K562 (cell line): Measurements from ENCODE around the gene POLE2. TPM values are rescaled to one million over a fixed set of nuclear protein-coding genes. Genes with fewer than 3 reads are reported as not detected.
A peak's percentile ranks its signal among the peaks of the same experiment; 100 is the strongest.

Experiments used
- BRD4 ChIP-seq: fragments of 200-600 bp; sonication (generic); IDR thresholded peaks from 2 replicates; pipeline ENCODE4 v1.6.1; 2017; ENCODE audit warnings: inconsistent platforms
- CBX1 ChIP-seq: sonication (generic); IDR thresholded peaks from 2 replicates; pipeline ENCODE4 v1.6.1; 2016; ENCODE audit warnings: antibody characterized with exemption, low read depth, mild to moderate bottlenecking
- CBX5 ChIP-seq: IDR thresholded peaks from 2 replicates; pipeline ENCODE4 v1.6.1; 2014; ENCODE audit warnings: low read depth, borderline replicate concordance
- DACH1 ChIP-seq: fragments of 450-650 bp; IDR thresholded peaks from 2 replicates; pipeline ENCODE4 v1.6.1; 2018; ENCODE audit not compliant: partially characterized antibody
- FOXJ3 ChIP-seq: sonication (generic); formaldehyde crosslinking; IDR thresholded peaks from 2 replicates; pipeline ENCODE4 v1.4.0; 2020; ENCODE audit warnings: mild to moderate bottlenecking, missing genetic modification reagents
- GATAD2B ChIP-seq: fragments of 450-650 bp; IDR thresholded peaks from 2 replicates; pipeline ENCODE4 v1.6.1; 2017; ENCODE audit warnings: mild to moderate bottlenecking, borderline replicate concordance
- HEY1 ChIP-seq: fragments of 250-450 bp; sonication (Bioruptor Pico); IDR thresholded peaks from 2 replicates; pipeline ENCODE4 v1.5.0; 2020; ENCODE audit warnings: mild to moderate bottlenecking, moderate library complexity, borderline replicate concordance
- NFRKB ChIP-seq: fragments of 450-650 bp; IDR thresholded peaks from 2 replicates; pipeline ENCODE4 v1.6.1; 2016; ENCODE audit warnings: low read depth
- PCBP2 ChIP-seq: fragments of 200-400 bp; formaldehyde crosslinking; IDR thresholded peaks from 2 replicates; pipeline ENCODE4 v1.6.1; 2018; ENCODE audit warnings: low read length, low read depth, mild to moderate bottlenecking, moderate library complexity; ENCODE audit not compliant: poor library complexity, severe bottlenecking
- POLR3G ChIP-seq: IDR thresholded peaks from 2 replicates; pipeline ENCODE4 v1.6.1; 2011; ENCODE audit not compliant: insufficient read length, insufficient replicate concordance; ENCODE audit errors: extremely low read depth
- PRPF4 ChIP-seq: fragments of 200-400 bp; formaldehyde crosslinking; IDR thresholded peaks from one replicate; pipeline ENCODE4 v1.6.1; 2017; ENCODE audit warnings: low read length, low read depth, mild to moderate bottlenecking; ENCODE audit not compliant: insufficient read depth, poor library complexity, severe bottlenecking
- RBM34 ChIP-seq: fragments of 200-400 bp; formaldehyde crosslinking; IDR thresholded peaks from 2 replicates; pipeline ENCODE4 v1.6.1; 2018; ENCODE audit warnings: low read length, borderline replicate concordance; ENCODE audit not compliant: insufficient read depth
- SAP30 ChIP-seq: fragments of 200-600 bp; sonication (generic); IDR thresholded peaks from 2 replicates; pipeline ENCODE4 v1.6.1; 2012; ENCODE audit warnings: borderline replicate concordance, low read depth, mild to moderate bottlenecking, moderate library complexity, low read length, control low read depth, inconsistent platforms; ENCODE audit not compliant: insufficient read depth, poor library complexity, severe bottlenecking
- SRSF3 ChIP-seq: fragments of 200-400 bp; formaldehyde crosslinking; IDR thresholded peaks from 2 replicates; pipeline ENCODE4 v1.6.1; 2016; ENCODE audit warnings: mild to moderate bottlenecking, low read length, moderate library complexity; ENCODE audit not compliant: insufficient read depth
- SRSF7 ChIP-seq: fragments of 200-400 bp; formaldehyde crosslinking; optimal IDR thresholded peaks from 2 replicates; pipeline ENCODE3; 2017; ENCODE audit warnings: mild to moderate bottlenecking, low read depth, low read length
- ZKSCAN8 ChIP-seq: fragments of 200-800 bp; sonication (Bioruptor generic); IDR thresholded peaks from 2 replicates; pipeline ENCODE4 v1.6.1; 2016; ENCODE audit warnings: missing genetic modification characterization, missing compliant biosample characterization
- ZNF41 ChIP-seq: fragments of 250-450 bp; sonication (Bioruptor Pico); conservative IDR thresholded peaks from 2 replicates; pipeline ENCODE4 v1.4.0; 2020; ENCODE audit warnings: mild to moderate bottlenecking
- ZNF644 ChIP-seq: fragments of 200-800 bp; sonication (Bioruptor generic); IDR thresholded peaks from 2 replicates; pipeline ENCODE4 v1.6.1; 2016; ENCODE audit warnings: low read depth, missing genetic modification characterization, missing compliant biosample characterization
- ZNF717 ChIP-seq: fragments of 250-450 bp; sonication (Bioruptor Pico); IDR thresholded peaks from 2 replicates; pipeline ENCODE4 v1.5.0; 2021
- ZNF780A ChIP-seq: fragments of 250-450 bp; sonication (Bioruptor Pico); IDR thresholded peaks from 2 replicates; pipeline ENCODE4 v1.5.0; 2021; ENCODE audit warnings: mild to moderate bottlenecking
- polyA plus RNA-seq, 8 experiments: library from polyadenylated mRNA; depleted of rRNA in 4 of 8; stranded (reverse) in 5 of 8; unstranded in 3 of 8; fragments of >200 nt; fragmentation: Nextera tagmentation in 2 of 8; fragmentation: Illumina TruSeq in 1 of 8; extraction: Ambion mirVana in 2 of 8; extraction: Trizol in 1 of 8; gene quantifications; 2 replicates each; pipeline versions ENCODE4 v1.2.1 to v1.2.3, GENCODE V29; 2011 to 2014; ENCODE audit warnings: inconsistent platforms in 1 of 8, missing spikeins in 1 of 8
- total RNA-seq, 7 experiments: library from RNA; depleted of rRNA in 6 of 7; stranded (reverse); fragments of >200 nt in 6 of 7; fragmentation: Illumina TruSeq in 2 of 7; extraction: Trizol in 2 of 7; gene quantifications; 2 replicates each; pipeline versions ENCODE4 v1.2.1 to v1.2.3, GENCODE V29; 2011 to 2021; ENCODE audit warnings: low replicate concordance in 1 of 7
- TF ChIP-seq, protein P1 (sequence below): sonication (generic); formaldehyde crosslinking; IDR thresholded peaks from 2 replicates; pipeline ENCODE4 v1.8.0; 2022; ENCODE audit warnings: missing genetic modification reagents, mild to moderate bottlenecking, borderline replicate concordance
- TF ChIP-seq, protein P2 (sequence below): fragments of 250-450 bp; sonication (Bioruptor Pico); IDR thresholded peaks from 2 replicates; pipeline ENCODE4 v1.4.0; 2020; ENCODE audit warnings: mild to moderate bottlenecking
- TF ChIP-seq, protein P3 (sequence below): IDR thresholded peaks from 3 replicates; pipeline ENCODE4 v1.6.1; 2011; ENCODE audit warnings: borderline replicate concordance, mild to moderate bottlenecking, moderate library complexity; ENCODE audit not compliant: insufficient read length; ENCODE audit errors: extremely low read depth

POLE2 gene
- total and polyA plus RNA-seq, 9 of the 15 experiments (the other 6 are each of a cell fraction or from before 2014, with no cell fraction given): 30.7 to 78.4 (median 55.4) TPM

DNA sequence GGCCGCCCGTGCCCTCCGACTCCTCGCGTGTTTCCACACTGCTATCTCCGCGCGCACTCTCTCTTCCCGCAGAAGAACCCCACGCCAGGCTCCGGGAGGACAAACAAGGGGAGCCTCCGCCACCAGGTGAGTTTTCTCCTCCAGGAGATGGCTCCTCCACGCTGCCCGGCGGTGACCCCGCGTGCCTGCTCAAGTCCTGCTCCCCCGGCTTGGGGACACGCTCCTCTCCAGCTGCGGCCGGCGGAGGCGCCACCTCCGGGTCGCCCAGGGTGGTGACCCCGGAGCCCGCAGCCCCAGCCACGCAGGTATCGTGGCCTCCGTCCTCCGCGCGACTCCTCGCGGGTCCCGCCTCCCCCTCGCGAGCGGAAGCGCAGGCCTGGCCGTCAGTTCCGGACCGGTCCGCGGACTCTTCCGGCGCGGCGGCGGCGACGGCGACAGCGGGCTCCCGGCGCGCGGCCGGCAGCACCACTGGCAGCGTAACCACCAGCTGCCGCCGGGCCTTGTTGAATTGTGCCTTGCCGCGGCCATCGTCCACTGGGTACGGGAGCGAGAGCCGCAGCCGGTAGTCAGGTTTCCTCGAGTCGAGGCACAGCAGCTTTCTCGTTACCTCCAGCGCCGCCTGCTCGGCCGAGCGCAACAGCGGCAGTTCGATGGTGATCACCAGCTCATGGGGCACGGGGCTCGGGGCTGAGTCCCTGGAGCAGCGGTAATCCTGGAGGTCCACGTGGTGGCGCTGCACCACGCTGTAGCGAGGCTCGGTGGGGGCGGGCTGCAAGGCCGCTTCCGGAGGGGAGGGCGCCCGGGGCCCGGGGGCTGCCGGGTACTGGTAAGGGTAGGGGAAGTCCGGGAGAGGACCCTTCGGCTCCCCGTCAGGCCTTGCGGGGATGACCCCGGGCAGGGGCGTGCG is 54.1 kb downstream of the POLE2 start (continued):
- TF ChIP-seq FOXJ3 (CRISPR knock-in tag) (no peak), CBX5 (no peak), POLR3G (no peak), CBX1 (no peak), SRSF3 (no peak), RBM34 (no peak), GATAD2B (peak; percentile 73; the same call in 1 of the 2 replicates), PCBP2 (no peak), ZNF780A (CRISPR knock-in tag) (no peak), BRD4 (no peak), ZNF717 (CRISPR knock-in tag) (no peak), PRPF4 (peak; percentile 41), ZKSCAN8 (CRISPR knock-in tag) (no peak), SAP30 (no peak), NFRKB (no peak; the same call in 1 of the 2 replicates), DACH1 (no peak), HEY1 (CRISPR knock-in tag) (no peak), SRSF7 (no peak), ZNF41 (CRISPR knock-in tag) (no peak), ZNF644 (tag) (no peak)
- TF ChIP-seq, protein P1, sequence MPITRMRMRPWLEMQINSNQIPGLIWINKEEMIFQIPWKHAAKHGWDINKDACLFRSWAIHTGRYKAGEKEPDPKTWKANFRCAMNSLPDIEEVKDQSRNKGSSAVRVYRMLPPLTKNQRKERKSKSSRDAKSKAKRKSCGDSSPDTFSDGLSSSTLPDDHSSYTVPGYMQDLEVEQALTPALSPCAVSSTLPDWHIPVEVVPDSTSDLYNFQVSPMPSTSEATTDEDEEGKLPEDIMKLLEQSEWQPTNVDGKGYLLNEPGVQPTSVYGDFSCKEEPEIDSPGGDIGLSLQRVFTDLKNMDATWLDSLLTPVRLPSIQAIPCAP (CRISPR knock-in tag): no peak
- TF ChIP-seq, protein P2, sequence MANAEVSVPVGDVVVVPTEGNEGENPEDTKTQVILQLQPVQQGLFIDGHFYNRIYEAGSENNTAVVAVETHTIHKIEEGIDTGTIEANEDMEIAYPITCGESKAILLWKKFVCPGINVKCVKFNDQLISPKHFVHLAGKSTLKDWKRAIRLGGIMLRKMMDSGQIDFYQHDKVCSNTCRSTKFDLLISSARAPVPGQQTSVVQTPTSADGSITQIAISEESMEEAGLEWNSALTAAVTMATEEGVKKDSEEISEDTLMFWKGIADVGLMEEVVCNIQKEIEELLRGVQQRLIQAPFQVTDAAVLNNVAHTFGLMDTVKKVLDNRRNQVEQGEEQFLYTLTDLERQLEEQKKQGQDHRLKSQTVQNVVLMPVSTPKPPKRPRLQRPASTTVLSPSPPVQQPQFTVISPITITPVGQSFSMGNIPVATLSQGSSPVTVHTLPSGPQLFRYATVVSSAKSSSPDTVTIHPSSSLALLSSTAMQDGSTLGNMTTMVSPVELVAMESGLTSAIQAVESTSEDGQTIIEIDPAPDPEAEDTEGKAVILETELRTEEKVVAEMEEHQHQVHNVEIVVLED: peak; percentile 38; the same call in 1 of the 2 replicates
- TF ChIP-seq, protein P3, sequence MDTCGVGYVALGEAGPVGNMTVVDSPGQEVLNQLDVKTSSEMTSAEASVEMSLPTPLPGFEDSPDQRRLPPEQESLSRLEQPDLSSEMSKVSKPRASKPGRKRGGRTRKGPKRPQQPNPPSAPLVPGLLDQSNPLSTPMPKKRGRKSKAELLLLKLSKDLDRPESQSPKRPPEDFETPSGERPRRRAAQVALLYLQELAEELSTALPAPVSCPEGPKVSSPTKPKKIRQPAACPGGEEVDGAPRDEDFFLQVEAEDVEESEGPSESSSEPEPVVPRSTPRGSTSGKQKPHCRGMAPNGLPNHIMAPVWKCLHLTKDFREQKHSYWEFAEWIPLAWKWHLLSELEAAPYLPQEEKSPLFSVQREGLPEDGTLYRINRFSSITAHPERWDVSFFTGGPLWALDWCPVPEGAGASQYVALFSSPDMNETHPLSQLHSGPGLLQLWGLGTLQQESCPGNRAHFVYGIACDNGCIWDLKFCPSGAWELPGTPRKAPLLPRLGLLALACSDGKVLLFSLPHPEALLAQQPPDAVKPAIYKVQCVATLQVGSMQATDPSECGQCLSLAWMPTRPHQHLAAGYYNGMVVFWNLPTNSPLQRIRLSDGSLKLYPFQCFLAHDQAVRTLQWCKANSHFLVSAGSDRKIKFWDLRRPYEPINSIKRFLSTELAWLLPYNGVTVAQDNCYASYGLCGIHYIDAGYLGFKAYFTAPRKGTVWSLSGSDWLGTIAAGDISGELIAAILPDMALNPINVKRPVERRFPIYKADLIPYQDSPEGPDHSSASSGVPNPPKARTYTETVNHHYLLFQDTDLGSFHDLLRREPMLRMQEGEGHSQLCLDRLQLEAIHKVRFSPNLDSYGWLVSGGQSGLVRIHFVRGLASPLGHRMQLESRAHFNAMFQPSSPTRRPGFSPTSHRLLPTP: no peak
